NCI-H1436 (cell line): ENCODE results near the gene TPM1.

Experiments
- DNase-seq: peaks from one replicate; lab custom pipeline; 2025; lab: John Stamatoyannopoulos, UW

TPM1 gene

DNA sequence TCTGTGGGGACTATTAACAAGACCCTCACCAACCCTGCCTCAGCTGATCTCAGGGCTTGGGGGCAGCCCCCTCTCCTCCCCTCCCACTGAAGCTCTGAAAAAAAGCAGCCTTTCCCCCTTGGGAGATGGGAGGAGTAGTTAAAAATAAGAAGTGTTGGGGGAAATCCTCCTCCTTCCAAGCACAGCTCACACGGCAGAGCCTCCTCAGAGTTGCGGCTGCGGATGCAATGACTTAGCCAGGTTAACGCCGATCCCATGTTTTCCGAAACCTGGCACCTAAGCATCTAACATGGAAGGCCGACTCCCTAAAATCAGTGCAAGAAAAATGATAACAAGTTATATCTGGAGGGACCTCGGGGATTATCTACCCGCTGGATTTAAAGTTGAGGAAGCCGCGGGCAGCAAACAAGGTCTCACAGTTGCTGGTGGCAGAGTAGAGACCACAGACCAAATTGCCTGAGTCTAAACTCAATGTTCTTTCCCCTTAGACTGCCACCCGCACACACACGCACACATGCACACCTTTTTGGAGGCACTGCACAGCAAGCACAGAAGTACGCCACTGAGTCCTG is 1.1 kb upstream of the TPM1 start:
- DNase-seq: no peak

DNA sequence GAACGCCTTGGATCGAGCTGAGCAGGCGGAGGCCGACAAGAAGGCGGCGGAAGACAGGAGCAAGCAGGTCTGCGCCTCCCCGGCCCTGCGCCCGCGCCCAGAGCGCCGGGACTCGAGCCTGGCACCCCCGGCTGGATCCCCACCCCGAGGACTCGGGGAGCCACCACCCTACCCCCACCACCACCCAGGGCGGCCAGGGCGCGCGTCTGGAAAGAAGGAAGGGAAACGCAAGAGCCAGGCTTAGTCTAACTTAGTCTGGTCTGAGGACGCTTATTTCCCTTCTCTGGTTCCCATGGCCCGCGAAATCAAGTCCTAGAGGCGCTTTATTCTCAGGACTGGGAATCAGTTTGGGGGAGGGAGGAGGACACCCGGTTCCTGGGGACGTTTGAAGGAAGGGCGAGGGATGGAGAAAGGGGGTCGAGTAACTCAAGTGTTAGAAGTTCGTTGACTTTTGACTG is 359 bp downstream of the TPM1 start:
- DNase-seq: no peak

GRCh38 chr15:63043335-63044076 is 959 bp downstream of the TPM1 start:
- DNase-seq: no peak

GRCh38 chr15:63044077-63044644 is 1.6 kb downstream of the TPM1 start:
- no peak for DNase-seq

- no peak for DNase-seq
Measured at GRCh38 chr15:63044645-63045464, 2.3 kb downstream of the TPM1 start.

DNA sequence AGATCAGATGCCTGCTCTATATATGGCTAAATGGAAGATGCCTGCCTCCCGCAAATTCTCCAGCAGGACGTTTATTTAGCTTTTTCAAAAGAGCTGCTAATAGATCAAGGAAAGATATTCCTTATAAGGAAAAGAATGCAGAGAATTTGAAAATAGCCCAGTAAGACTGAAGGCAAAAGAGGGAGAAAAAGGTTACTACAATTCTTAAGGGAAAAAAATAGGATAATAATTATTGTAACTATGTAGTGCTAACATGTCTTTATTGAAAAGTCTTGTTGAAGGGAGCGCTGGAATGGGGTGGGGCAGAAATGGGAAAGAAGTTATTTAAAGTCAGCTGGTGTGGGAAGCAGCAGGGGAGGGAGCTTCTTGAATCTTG is 2.9 kb downstream of the TPM1 start:
- DNase-seq: no peak

- DNase-seq: no peak
Measured at GRCh38 chr15:63045879-63046278, 3.3 kb downstream of the TPM1 start.

- DNase-seq: no peak
Measured at GRCh38 chr15:63046917-63047760, 4.6 kb downstream of the TPM1 start.

GRCh38 chr15:63047792-63048114 is 5.2 kb downstream of the TPM1 start:
- DNase-seq: no peak

DNA sequence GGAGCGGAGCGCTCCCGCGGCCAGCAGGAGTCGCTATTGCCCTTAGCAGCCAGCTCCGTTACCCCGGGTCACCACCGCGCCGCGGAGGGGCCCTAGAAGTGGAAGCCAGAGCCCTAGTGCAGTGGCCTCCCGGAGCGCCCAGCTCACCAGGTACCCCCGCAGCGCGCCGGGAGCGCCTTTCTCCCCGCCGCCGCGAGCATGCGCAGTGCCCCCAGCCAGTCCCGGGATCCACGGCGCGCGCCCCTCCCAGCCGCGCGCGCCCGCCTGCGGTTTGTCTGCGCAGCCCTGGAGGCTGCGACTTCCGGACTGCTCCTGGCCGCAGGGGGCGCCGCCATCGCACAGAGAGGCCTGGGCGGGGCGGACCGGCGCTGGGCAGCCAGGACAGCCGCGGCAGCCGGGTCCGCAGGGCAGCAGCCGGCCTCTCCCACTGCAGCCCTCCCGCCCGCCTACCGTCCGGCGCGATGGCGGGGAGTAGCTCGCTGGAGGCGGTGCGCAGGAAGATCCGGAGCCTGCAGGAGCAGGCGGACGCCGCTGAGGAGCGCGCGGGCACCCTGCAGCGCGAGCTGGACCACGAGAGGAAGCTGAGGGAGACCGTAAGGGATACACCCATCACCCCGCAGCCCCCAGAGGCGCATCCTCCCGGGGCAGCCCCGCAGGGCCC is 5.7 kb downstream of the TPM1 start:
- DNase-seq: peak; percentile 80

DNA sequence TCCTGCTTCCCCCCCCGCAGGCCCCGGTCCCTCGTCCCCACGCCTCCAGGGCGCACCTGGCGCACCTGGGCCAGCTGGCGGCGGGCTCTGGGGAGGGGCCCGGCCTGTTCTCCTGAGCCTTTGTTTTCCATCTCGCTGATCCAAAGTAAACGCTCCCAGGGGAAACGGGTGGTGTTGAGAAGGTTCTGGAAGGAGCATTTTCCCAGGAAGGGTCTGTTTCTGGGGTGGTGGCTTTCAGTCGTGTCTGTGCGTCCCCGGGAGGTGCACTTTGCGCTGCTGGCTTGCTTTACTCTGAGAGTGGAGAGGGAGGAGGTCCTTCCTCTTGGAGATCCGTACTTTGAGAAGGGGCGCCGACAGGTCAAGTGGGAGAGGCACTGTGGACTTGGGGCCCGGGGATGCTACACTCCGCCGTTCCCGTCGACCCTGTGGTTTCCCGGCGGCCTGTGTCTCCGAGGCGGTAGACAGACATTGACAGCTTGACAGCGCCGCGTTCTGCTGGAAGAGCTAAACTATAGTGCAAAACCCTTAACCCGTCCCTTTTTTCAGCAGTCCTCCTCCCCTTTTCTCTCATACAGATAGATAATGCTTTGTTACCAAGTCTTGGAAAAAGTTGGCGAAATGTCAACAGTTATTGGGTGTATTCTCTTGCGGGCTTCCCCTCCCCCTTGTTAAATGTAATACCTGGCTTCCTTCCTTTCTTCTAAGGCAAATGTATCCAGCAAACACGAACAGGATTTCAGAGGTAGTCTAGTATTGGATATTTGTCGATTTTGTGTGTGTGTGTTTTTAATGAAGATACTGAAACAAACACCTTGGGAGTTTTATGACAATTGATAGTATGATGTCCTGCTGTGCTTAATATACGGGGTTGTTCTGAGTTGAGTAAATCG is 6.5 kb downstream of the TPM1 start:
- DNase-seq: peak; percentile 37

DNA sequence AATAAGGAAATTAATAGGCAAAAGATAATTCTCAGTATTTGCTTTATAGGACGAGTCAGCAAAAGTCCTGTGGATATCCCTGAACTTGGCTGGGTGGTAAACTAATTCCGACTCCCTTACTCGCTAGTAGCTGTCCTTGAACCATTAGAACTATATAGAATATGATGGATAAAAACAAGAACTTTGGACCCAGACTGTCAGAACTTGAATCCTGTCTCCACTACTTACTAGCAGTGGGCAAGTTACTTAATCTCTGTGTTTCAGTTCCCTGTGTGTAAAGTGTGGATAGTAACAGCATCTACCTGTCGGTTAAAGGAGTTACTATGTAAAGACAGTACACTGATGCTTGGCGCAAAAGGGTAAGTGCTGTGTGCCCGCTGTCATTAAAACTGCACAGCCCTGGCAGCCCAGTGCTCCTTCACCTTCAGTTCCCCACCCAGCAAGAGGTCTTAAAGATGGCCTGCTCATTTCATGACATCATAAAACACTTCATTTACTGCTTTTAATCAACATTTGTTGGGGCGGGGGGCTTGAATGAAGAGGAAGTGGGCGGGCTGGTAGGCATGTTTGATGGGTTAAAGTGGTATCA is 7.3 kb downstream of the TPM1 start:
- no peak for DNase-seq

DNA sequence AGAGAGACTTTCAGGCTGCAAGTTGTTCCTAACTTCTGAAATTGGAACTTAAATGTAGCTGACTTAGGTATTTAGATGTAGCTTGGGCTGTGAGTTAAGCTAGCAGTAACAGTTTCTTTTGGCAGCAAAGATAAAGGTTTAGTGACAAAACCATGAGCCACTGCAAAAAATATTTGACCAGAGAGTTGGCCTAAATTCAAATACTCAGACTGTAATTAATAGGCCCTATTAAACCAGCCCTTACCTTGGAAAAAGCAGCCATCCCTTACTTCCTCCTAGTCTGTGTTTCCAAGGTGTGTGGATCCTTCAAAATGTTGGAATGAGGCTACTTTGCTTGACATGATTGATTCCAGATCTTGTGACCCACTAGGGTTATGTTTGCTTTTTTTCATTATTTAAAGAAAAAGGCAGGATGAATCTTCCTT is 8.2 kb downstream of the TPM1 start:
- no peak for DNase-seq

GRCh38 chr15:63051156-63052066 is 8.9 kb downstream of the TPM1 start:
- no peak for DNase-seq

GRCh38 chr15:63052077-63052841 is 9.7 kb downstream of the TPM1 start:
- DNase-seq: no peak

DNA sequence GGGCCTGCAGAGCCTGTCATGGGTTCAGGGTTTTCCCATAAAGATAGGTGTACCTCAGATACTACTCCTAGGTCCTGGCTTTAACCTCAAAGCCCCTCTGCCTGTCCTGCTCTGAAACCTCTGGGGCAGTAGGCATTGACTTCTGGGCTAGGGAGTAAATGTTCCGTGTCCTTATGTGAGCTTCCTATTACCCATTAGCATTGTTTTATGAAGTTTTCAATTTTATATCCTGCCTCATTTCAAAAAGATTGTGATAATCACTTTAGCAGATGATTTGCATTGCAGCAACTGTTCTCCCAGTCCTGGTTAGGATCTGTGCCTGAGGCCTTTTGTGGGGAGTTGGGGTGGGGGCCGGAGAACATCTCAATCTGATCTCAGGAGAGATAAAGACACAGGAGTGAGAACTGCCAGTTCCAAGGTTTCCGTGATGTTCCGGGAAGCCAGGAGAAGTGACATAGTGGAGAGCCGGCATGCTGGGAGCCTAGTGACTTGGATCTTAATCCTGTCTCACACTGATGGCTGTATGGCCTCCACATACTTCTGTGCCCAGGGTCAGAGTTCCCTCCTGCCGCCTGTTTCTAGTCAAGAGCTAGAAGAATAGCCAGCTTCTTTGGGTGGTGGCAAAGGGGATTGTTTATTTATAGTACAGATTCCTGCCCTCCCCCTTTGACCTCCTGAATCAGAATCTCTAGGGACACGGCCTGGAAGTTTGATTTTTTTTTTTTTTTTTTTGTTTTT is 10.6 kb downstream of the TPM1 start:
- DNase-seq: no peak

DNA sequence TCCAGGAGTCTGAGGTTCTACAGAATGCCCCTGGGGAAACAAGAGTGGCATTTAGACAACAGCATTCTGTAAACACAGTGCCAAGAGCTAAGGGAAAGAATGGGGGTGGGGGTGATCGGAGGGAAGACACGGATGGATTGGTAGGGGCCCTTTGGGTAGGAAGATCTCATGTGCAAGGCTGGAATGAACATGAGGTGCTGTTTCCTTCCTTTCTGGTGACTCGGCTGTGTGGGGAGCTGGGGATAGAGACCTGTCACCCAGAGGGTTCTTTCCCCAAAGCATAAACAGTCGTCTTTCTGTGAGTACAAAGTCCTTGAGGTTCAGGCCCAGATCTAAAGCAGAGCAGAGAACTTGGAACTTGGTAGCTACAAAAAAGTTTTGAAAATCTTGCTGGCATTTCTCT is 11.7 kb downstream of the TPM1 start:
- no peak for DNase-seq
